Uterus (tissue), 4 donors: Measurements from ENCODE around the gene SLITRK1. TPM values are rescaled to one million over a fixed set of nuclear protein-coding genes. Genes with fewer than 3 reads are reported as not detected.

Experiments used
- DNase-seq, 2 donors: peaks; one replicate each; pipeline ENCODE4 v3.0.0-alpha.2; 2019 to 2020
- H3K27ac ChIP-seq, 2 donors: fragments of 200-600 bp; sonication (generic); 1 replicate in 1 of 2; 2 replicates in 1 of 2; pipeline ENCODE4 v1.5.1; 2016 to 2018
- H3K27me3 ChIP-seq, 2 donors: fragments of 200-600 bp; sonication (generic); one replicate each; pipeline ENCODE4 v1.5.1; 2018 to 2019; ENCODE audit warnings: control low read depth in 1 of 2
- H3K36me3 ChIP-seq, 2 donors: fragments of 200-600 bp; sonication (generic); one replicate each; pipeline ENCODE4 v1.5.1; 2019; ENCODE audit warnings: control low read depth in 1 of 2
- H3K4me1 ChIP-seq, 2 donors: fragments of 200-600 bp; sonication (generic); one replicate each; pipeline ENCODE4 v1.5.1; 2018 to 2019; ENCODE audit warnings: control low read depth in 1 of 2
- H3K4me3 ChIP-seq, 2 donors: fragments of 200-600 bp; sonication (generic); 1 replicate in 1 of 2; 2 replicates in 1 of 2; pipeline ENCODE4 v1.5.1; 2018 to 2019; ENCODE audit warnings: mild to moderate bottlenecking in 1 of 2
- H3K9me3 ChIP-seq, 2 donors: fragments of 200-600 bp; sonication (generic); one replicate each; pipeline ENCODE4 v1.5.1; 2019; ENCODE audit warnings: control low read depth in 1 of 2
- POLR2A ChIP-seq, 2 donors: fragments of 450-650 bp; IDR thresholded peaks; one replicate each; pipeline ENCODE4 v1.6.1; 2016; ENCODE audit warnings: antibody characterized with exemption in 2 of 2, mild to moderate bottlenecking in 1 of 2, moderate library complexity in 1 of 2
- intact Hi-C: fragments of 100-400 bp; cut with DNase I; formaldehyde crosslinking; loops from one replicate; pipeline ENCODE4 v1.15.1; 2023; ENCODE audit warnings: low total_unique reads
- total RNA-seq, 4 donors: library from RNA; depleted of rRNA in 3 of 4; stranded (reverse); fragments of >200 nt in 3 of 4; gene quantifications; one replicate each; pipeline versions ENCODE4 v1.1.0 to v1.2.4, GENCODE V29; 2014 to 2023
- TF ChIP-seq, protein P1 (sequence below), 4 experiments: fragments of 200-600 bp in 2 of 4; fragments of 450-650 bp in 2 of 4; sonication (generic) in 2 of 4; IDR thresholded peaks; one replicate each; pipeline ENCODE4 v1.5.1; 2016 to 2019; ENCODE audit warnings: antibody characterized with exemption in 4 of 4, mild to moderate bottlenecking in 2 of 4, moderate library complexity in 1 of 4
- donor health status: DM: yes; HTN: yes; CAD: no.

SLITRK1 gene
- total RNA-seq, 4 donors from 2014 or later = 0.07 TPM; not detected in 3

GRCh38 chr13:83867708-83868107, 14.6 kb downstream of the SLITRK1 start:
- intact Hi-C loops = no loop called here
- no peaks in the 10 kb centered on the region for H3K27me3 ChIP-seq
- H3K27ac ChIP-seq = no peak overlapping the region
- H3K36me3 ChIP-seq = no peaks in the 10 kb centered on the region
- H3K9me3 ChIP-seq = no peaks in the 10 kb centered on the region
- DNase-seq = no peak
- H3K4me1 ChIP-seq = no peaks in the 10 kb centered on the region
- no peak for TF ChIP-seq POLR2A (IDR thresholded peaks at IDR 0.05)
- TF ChIP-seq, protein P1, sequence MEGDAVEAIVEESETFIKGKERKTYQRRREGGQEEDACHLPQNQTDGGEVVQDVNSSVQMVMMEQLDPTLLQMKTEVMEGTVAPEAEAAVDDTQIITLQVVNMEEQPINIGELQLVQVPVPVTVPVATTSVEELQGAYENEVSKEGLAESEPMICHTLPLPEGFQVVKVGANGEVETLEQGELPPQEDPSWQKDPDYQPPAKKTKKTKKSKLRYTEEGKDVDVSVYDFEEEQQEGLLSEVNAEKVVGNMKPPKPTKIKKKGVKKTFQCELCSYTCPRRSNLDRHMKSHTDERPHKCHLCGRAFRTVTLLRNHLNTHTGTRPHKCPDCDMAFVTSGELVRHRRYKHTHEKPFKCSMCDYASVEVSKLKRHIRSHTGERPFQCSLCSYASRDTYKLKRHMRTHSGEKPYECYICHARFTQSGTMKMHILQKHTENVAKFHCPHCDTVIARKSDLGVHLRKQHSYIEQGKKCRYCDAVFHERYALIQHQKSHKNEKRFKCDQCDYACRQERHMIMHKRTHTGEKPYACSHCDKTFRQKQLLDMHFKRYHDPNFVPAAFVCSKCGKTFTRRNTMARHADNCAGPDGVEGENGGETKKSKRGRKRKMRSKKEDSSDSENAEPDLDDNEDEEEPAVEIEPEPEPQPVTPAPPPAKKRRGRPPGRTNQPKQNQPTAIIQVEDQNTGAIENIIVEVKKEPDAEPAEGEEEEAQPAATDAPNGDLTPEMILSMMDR (IDR thresholded peaks at IDR 0.05) = no peak
- no peak overlapping the region for H3K4me3 ChIP-seq

DNA sequence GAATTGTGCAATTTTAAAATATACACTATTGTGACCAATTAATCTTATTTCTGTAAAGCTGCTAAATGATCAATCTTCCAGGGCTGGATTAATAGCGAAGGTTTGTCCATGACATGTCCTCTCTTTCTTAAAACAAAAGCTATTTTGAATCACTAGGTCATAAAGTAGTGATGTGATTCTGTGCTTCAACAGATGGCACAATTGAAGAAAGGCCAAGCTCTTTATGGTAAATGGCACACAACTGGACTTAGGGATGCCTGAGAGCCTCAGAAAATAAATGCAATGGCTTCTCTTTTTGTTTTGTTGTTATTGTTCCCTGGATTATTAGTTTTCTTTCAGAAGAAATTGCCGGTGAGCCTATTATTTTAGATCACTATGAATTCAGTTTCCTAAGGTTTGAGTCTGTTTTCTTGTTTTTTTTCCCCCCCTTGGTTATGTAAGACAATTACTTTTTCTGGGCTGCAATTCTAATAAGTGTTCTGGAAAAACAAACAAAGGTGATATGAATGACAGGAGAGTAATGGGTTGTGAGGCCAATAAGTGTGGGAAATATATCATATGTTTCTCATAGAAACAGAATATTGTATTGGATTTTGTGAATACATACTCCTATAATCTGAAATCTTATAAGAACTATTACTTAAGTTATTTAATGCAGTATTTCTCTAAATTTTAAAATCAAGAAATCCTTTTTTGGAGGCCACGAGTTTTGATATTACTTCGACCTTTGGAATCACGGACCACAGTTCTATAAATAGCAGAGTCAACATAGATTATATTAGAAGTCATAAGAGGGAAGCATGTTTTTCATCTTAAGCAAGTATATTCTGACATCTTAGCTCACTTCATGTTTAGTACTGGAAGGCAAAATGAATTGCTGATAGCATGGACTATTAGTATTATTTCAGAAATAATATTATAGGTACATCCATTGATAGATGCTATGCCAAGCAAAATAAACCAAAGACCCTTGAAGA, 16.8 kb downstream of the SLITRK1 start:
- DNase-seq = no peak
- intact Hi-C loops = no loop called here
- H3K27me3 ChIP-seq = no peaks in the 10 kb centered on the region
- no peaks in the 10 kb centered on the region for H3K9me3 ChIP-seq
- H3K4me1 ChIP-seq = no peaks in the 10 kb centered on the region
- no peak overlapping the region for H3K4me3 ChIP-seq
- H3K27ac ChIP-seq = no peak overlapping the region
- no peak for TF ChIP-seq POLR2A (IDR thresholded peaks at IDR 0.05)
- TF ChIP-seq, protein P1 (IDR thresholded peaks at IDR 0.05) = no peak
- H3K36me3 ChIP-seq = no peaks in the 10 kb centered on the region

DNA sequence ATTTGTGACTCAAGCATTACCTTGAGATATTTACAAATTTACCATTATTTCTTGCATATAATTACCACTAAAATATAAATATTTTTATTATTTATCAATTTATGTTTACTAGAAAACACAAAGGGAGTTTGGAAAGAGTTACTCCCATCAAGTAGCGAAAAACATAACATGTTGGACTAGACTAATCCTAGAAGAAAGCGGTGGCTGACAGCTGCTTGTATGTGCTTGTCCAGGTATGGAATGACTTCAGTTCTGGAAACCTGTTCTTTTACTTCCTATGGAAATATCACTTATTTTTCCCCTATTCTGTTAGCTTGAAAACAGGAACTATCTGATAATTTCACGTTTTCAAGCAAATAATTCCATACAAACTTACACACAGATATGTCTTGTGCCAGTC, 28.5 kb downstream of the SLITRK1 start:
- Histone ChIP-seq H3K36me3 (peaks cover 0 to 3% of the 10 kb centered on the region in 2 donors), H3K4me1 (no peaks in the 10 kb centered on the region), H3K9me3 (no peaks in the 10 kb centered on the region), H3K27me3 (no peaks in the 10 kb centered on the region), H3K4me3 (no peak overlapping the region), H3K27ac (no peak overlapping the region)
- DNase-seq = no peak
- TF ChIP-seq POLR2A (IDR thresholded peaks at IDR 0.05) = no peak
- TF ChIP-seq, protein P1 (IDR thresholded peaks at IDR 0.05) = no peak
- intact Hi-C loops = no loop called here

- H3K4me3 ChIP-seq = no peak overlapping the region
- TF ChIP-seq POLR2A (IDR thresholded peaks at IDR 0.05) = no peak
- TF ChIP-seq, protein P1 (IDR thresholded peaks at IDR 0.05) = no peak
- no peaks in the 10 kb centered on the region for H3K4me1 ChIP-seq
- H3K9me3 ChIP-seq = no peaks in the 10 kb centered on the region
- no peak overlapping the region for H3K27ac ChIP-seq
- peaks cover 0 to 3% of the 10 kb centered on the region in 2 donors for H3K36me3 ChIP-seq
- intact Hi-C loops = no loop called here
- H3K27me3 ChIP-seq = no peaks in the 10 kb centered on the region
- no peak for DNase-seq
These were observed 37.2 kb downstream of the SLITRK1 start for GRCh38 chr13:83845106-83845505.

- H3K4me3 ChIP-seq = no peak overlapping the region
- no peaks in the 10 kb centered on the region for H3K36me3 ChIP-seq
- no peaks in the 10 kb centered on the region for H3K4me1 ChIP-seq
- no peak for TF ChIP-seq POLR2A (IDR thresholded peaks at IDR 0.05)
- TF ChIP-seq, protein P1 (IDR thresholded peaks at IDR 0.05) = no peak
- no peak overlapping the region for H3K27ac ChIP-seq
- H3K9me3 ChIP-seq = no peaks in the 10 kb centered on the region
- H3K27me3 ChIP-seq = no peaks in the 10 kb centered on the region
- DNase-seq = no peak
- intact Hi-C loops = no loop called here
These were observed 43.1 kb downstream of the SLITRK1 start for GRCh38 chr13:83839146-83839545.
